ENCODE data around the gene IMPG2.
"Not testable (repeated sequence)": the region's sequence is repeated elsewhere in the genome, so short reads cannot be mapped to it uniquely, and the experiment has no call there.

Gene IMPG2

GRCh38 chr3:101320475-101320874, at the start of gene IMPG2:
Gene IMPG2, minus strand, starts transcription at chr3:101320575. Its CDS starts 203 bp downstream, at chr3:101320372.
- no peak for DNase-seq (ENCODE audit: low spot score)

- DNase-seq (ENCODE audit: low spot score), result no peak
These were observed 42.0 kb upstream of the IMPG2 start for GRCh38 chr3:101362406-101362805.

GRCh38 chr3:101351829-101352228, 31.5 kb upstream of the IMPG2 start:
- DNase-seq (ENCODE audit: low spot score), result no peak

GRCh38 chr3:101340591-101340990, 20.2 kb upstream of the IMPG2 start:
- no peak for DNase-seq (ENCODE audit: low spot score)

GRCh38 chr3:101333883-101334282, 13.5 kb upstream of the IMPG2 start:
- DNase-seq (ENCODE audit: low spot score), result no peak

- DNase-seq (ENCODE audit: low spot score), result no peak
These were observed 8.8 kb upstream of the IMPG2 start for GRCh38 chr3:101329016-101329673.

GRCh38 chr3:101325393-101326134, 5.2 kb upstream of the IMPG2 start:
- DNase-seq (ENCODE audit: low spot score), result peak; percentile 80

- DNase-seq (ENCODE audit: low spot score), result no peak
These were observed 844 bp downstream of the IMPG2 start for GRCh38 chr3:101319531-101319930.

GRCh38 chr3:101312545-101312944, 7.8 kb downstream of the IMPG2 start:
- DNase-seq (ENCODE audit: low spot score), result no peak

- DNase-seq (ENCODE audit: low spot score), result no peak
These were observed 8.7 kb downstream of the IMPG2 start for GRCh38 chr3:101311676-101312075.

GRCh38 chr3:101310978-101311375, 9.4 kb downstream of the IMPG2 start:
- no peak for DNase-seq (ENCODE audit: low spot score)

GRCh38 chr3:101308147-101308772, 12.1 kb downstream of the IMPG2 start:
- DNase-seq (ENCODE audit: low spot score), result not testable (repeated sequence)

GRCh38 chr3:101303836-101304235, 16.5 kb downstream of the IMPG2 start:
- DNase-seq (ENCODE audit: low spot score), result no peak

- DNase-seq (ENCODE audit: low spot score), result no peak
These were observed 17.2 kb downstream of the IMPG2 start for GRCh38 chr3:101303089-101303731.

- DNase-seq (ENCODE audit: low spot score), result no peak
These were observed 20.3 kb downstream of the IMPG2 start for GRCh38 chr3:101300073-101300472.

- no peak for DNase-seq (ENCODE audit: low spot score)
These were observed 28.3 kb downstream of the IMPG2 start for GRCh38 chr3:101292027-101292426.

- no peak for DNase-seq (ENCODE audit: low spot score)
These were observed 32.1 kb downstream of the IMPG2 start for GRCh38 chr3:101288294-101288693.

- no peak for DNase-seq (ENCODE audit: low spot score)
These were observed 35.6 kb downstream of the IMPG2 start for GRCh38 chr3:101284757-101285156.

GRCh38 chr3:101281521-101282030, 38.8 kb downstream of the IMPG2 start:
- DNase-seq (ENCODE audit: low spot score), result no peak

GRCh38 chr3:101279765-101280385, 40.5 kb downstream of the IMPG2 start:
- no peak for DNase-seq (ENCODE audit: low spot score)

GRCh38 chr3:101279162-101279561, 41.2 kb downstream of the IMPG2 start:
- DNase-seq (ENCODE audit: low spot score), result no peak

- no peak for DNase-seq (ENCODE audit: low spot score)
These were observed 41.6 kb downstream of the IMPG2 start for GRCh38 chr3:101278727-101279126.
